HepG2 (cell line): ENCODE data around the gene MRPL48.

Source experiments
- BRCA1 ChIP-seq: sonication (generic); formaldehyde crosslinking; IDR thresholded peaks from 2 replicates; pipeline ENCODE4 v1.4.0; 2020; ENCODE audit warnings: missing genetic modification reagents
- CTCF ChIP-seq: sonication (generic); formaldehyde crosslinking; IDR thresholded peaks from 2 replicates; pipeline ENCODE4 v1.5.0; 2020; ENCODE audit warnings: mild to moderate bottlenecking, missing genetic modification reagents, moderate library complexity
- EZH2 ChIP-seq: conservative IDR thresholded peaks from 2 replicates; pipeline ENCODE4 v1.6.1; 2012; ENCODE audit warnings: mild to moderate bottlenecking, low read depth, low read length, moderate library complexity
- MXD1 ChIP-seq: sonication (generic); formaldehyde crosslinking; IDR thresholded peaks from 2 replicates; pipeline ENCODE4 v1.4.0; 2020; ENCODE audit warnings: mild to moderate bottlenecking, missing genetic modification reagents
- POLR2A ChIP-seq, 2 experiments: IDR thresholded peaks; 2 replicates each; pipeline ENCODE4 v1.6.1; 2011; ENCODE audit warnings: low read depth in 2 of 2, low read length in 2 of 2, mild to moderate bottlenecking in 1 of 2, moderate library complexity in 1 of 2; ENCODE audit not compliant: insufficient read depth in 1 of 2
- SMARCC2 ChIP-seq: fragments of 450-650 bp; IDR thresholded peaks from 2 replicates; pipeline ENCODE4 v1.6.1; 2017; ENCODE audit warnings: antibody characterized with exemption, mild to moderate bottlenecking
- SP2 ChIP-seq: sonication (generic); formaldehyde crosslinking; IDR thresholded peaks from 2 replicates; pipeline ENCODE4 v1.5.1; 2020; ENCODE audit warnings: mild to moderate bottlenecking, missing genetic modification reagents
- SRSF1 ChIP-seq: fragments of 200-400 bp; formaldehyde crosslinking; optimal IDR thresholded peaks from 2 replicates; pipeline ENCODE3; 2017; ENCODE audit warnings: mild to moderate bottlenecking, low read depth, low read length, moderate library complexity
- ZNF292 ChIP-seq: sonication (generic); formaldehyde crosslinking; IDR thresholded peaks from 2 replicates; pipeline ENCODE4 v1.8.1; 2022; ENCODE audit warnings: mild to moderate bottlenecking, low read depth, missing genetic modification reagents, borderline replicate concordance
- ZNF790 ChIP-seq: sonication (generic); formaldehyde crosslinking; IDR thresholded peaks from 2 replicates; pipeline ENCODE4 v1.8.0; 2022; ENCODE audit warnings: missing genetic modification reagents, mild to moderate bottlenecking, borderline replicate concordance
- TF ChIP-seq, protein P1 (sequence below): sonication (generic); formaldehyde crosslinking; IDR thresholded peaks from 2 replicates; pipeline ENCODE4 v1.8.0; 2022; ENCODE audit warnings: low read depth, missing genetic modification reagents

DNA sequence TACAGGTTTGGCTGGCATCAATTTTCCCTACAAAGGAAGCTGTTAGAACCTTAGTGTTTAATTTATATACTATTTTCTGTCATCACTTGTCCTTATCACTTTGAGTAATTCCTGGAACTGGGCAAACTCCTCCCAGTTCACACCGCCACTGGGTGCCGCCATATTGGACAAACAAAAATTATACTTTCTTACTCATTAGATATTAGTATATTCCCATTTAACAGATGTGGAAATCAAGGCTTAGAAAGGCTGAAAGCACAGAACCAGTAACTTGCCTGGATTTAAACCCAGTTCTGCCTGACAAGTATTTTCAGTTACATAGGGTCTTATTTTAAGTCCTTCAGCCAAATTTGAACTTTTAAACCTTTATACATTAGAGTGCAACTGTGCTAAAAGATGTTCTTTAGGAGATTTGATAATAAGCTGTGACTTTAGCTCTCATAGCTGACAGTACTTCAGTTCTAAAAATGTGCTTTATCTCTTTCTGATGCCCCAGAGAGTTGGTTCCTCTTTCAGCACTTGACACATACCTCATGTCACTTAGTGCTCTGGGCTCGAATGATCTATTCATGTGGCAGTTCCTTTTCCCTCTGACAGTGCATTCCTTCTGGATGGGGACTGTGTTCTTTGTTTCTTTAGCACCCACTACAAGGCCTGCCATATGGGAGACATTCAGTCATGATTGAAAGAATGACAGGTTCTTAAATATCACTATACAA is 63.5 kb downstream of the MRPL48 start:
- TF ChIP-seq POLR2A (IDR thresholded peaks at IDR 0.05; ENCODE audit: insufficient read depth in 1 of 2, low read depth in 2 of 2, low read length in 2 of 2): no peak
- TF ChIP-seq SMARCC2: no peak
- TF ChIP-seq, protein P1, sequence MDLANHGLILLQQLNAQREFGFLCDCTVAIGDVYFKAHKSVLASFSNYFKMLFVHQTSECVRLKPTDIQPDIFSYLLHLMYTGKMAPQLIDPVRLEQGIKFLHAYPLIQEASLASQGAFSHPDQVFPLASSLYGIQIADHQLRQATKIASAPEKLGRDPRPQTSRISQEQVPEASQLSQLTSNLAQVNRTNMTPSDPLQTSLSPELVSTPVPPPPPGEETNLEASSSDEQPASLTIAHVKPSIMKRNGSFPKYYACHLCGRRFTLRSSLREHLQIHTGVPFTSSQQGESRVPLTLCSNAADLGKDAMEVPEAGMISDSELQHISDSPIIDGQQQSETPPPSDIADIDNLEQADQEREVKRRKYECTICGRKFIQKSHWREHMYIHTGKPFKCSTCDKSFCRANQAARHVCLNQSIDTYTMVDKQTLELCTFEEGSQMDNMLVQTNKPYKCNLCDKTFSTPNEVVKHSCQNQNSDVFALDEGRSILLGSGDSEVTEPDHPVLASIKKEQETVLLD: no peak
- TF ChIP-seq BRCA1 (CRISPR knock-in tag): no peak
- TF ChIP-seq EZH2: no peak
- TF ChIP-seq ZNF292 (CRISPR knock-in tag): no peak
- no peak for TF ChIP-seq SRSF1
- TF ChIP-seq SP2 (CRISPR knock-in tag): no peak
- TF ChIP-seq ZNF790 (CRISPR knock-in tag): no peak
- TF ChIP-seq CTCF (CRISPR knock-in tag): no peak
- no peak for TF ChIP-seq MXD1 (CRISPR knock-in tag)
